ENCODE results near the gene TLDC2.

TLDC2 gene

GRCh38 chr20:36850759-36851158 is 25.2 kb upstream of the TLDC2 start:
- H3K4me3 ChIP-seq (replicated peaks in 1 of 2; ENCODE audit: low read depth in 2 of 2, low read length in 2 of 2) = no peak overlapping the region
- DNase-seq (ENCODE audit: low read depth in 2 of 2) = no peak
- TF ChIP-seq, protein P1, sequence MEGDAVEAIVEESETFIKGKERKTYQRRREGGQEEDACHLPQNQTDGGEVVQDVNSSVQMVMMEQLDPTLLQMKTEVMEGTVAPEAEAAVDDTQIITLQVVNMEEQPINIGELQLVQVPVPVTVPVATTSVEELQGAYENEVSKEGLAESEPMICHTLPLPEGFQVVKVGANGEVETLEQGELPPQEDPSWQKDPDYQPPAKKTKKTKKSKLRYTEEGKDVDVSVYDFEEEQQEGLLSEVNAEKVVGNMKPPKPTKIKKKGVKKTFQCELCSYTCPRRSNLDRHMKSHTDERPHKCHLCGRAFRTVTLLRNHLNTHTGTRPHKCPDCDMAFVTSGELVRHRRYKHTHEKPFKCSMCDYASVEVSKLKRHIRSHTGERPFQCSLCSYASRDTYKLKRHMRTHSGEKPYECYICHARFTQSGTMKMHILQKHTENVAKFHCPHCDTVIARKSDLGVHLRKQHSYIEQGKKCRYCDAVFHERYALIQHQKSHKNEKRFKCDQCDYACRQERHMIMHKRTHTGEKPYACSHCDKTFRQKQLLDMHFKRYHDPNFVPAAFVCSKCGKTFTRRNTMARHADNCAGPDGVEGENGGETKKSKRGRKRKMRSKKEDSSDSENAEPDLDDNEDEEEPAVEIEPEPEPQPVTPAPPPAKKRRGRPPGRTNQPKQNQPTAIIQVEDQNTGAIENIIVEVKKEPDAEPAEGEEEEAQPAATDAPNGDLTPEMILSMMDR (IDR thresholded peaks at IDR 0.05; ENCODE audit: low read depth, low read length) = no peak

DNA sequence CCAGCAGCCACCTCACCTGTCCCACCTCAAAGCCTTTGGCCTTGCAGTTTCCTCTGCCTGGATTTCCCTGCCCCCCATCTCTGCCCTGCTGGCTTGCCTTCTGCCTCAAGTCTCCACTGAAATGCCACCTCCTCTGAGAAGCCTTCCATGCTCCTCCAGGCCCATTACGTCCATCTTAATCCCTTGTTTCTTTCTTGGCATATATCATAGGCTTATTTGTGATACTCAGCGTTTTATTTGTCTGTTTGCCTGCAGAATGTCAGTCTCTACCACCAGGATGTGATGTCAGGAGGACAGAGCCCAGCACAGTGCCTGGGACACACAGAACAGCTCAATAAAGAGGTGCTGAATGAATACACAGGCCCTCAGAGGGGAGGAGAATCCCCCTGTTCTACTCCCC is 24.4 kb upstream of the TLDC2 start:
- H3K4me3 ChIP-seq (replicated peaks in 1 of 2; ENCODE audit: low read depth in 2 of 2, low read length in 2 of 2) = no peak overlapping the region
- DNase-seq (ENCODE audit: low read depth in 2 of 2) = no peak
- TF ChIP-seq, protein P1 (IDR thresholded peaks at IDR 0.05; ENCODE audit: low read depth, low read length) = no peak

- no peak for DNase-seq (ENCODE audit: low read depth in 2 of 2)
- no peak overlapping the region for H3K4me3 ChIP-seq (replicated peaks in 1 of 2; ENCODE audit: low read depth in 2 of 2, low read length in 2 of 2)
- TF ChIP-seq, protein P1 (IDR thresholded peaks at IDR 0.05; ENCODE audit: low read depth, low read length) = no peak
Measured at GRCh38 chr20:36852187-36852586, 23.8 kb upstream of the TLDC2 start.

- TF ChIP-seq, protein P1 (IDR thresholded peaks at IDR 0.05; ENCODE audit: low read depth, low read length) = no peak
- no peak for DNase-seq (ENCODE audit: low read depth in 2 of 2)
- H3K4me3 ChIP-seq (replicated peaks in 1 of 2; ENCODE audit: low read depth in 2 of 2, low read length in 2 of 2) = no peak overlapping the region
Measured at GRCh38 chr20:36854348-36855240, 21.3 kb upstream of the TLDC2 start.

DNA sequence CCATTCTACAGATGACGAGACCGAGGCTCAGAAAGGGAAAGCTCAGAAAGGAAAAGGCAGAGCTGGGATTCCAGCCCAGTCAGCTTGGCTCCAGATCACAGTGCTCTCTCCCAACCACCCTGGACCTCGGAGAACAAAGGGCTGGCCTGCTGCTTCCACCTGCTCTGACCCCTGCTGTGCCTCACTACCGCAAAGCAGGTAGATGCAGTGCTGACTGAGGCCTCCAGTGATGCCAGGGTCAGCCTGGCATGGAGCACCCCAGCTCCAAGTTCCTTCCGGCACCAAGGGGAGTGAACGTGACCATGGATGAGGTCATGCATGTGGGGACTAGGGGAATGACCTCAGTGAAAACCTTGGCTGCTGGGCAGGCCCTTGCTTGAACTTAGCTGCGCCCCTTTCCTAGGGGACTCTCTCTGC is 20.7 kb upstream of the TLDC2 start:
- DNase-seq (ENCODE audit: low read depth in 2 of 2) = no peak
- H3K4me3 ChIP-seq (replicated peaks in 1 of 2; ENCODE audit: low read depth in 2 of 2, low read length in 2 of 2) = no peak overlapping the region
- TF ChIP-seq, protein P1 (IDR thresholded peaks at IDR 0.05; ENCODE audit: low read depth, low read length) = no peak

DNA sequence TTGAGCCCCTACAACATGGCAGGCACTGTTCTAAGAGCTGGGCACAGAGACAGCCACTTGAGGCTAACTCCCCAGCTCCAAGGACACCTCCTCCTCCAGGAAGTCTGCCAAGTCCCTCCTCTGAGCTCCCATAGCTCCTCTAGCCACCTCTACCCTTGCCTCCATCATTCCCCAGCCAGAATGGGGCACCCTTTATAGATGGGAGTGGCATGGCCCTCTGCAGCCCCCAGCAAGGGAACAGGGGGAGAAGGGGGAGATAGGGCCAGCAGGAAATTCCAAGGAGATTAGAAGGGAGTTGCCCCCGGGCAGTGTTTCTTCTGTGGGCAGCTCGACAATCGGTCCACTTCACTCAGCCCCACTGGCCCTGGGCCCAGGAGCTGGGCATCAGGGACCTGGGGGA is 19.7 kb upstream of the TLDC2 start:
- peak in 1 of 2 donors; percentile 73 for DNase-seq (ENCODE audit: low read depth in 2 of 2)
- TF ChIP-seq, protein P1 (IDR thresholded peaks at IDR 0.05; ENCODE audit: low read depth, low read length) = no peak
- no peak overlapping the region for H3K4me3 ChIP-seq (replicated peaks in 1 of 2; ENCODE audit: low read depth in 2 of 2, low read length in 2 of 2)

Measured in cardiac fibroblast (primary cell).